Activated CD4-positive, alpha-beta T cell treated with anti-CD3 and anti-CD28 coated beads, Interleukin-2, amount 10 ng/mL, durations not matched to agents 24 days and 14 days (primary cell): ENCODE measurements around the gene FAM81B. TPM values are rescaled to one million over a fixed set of nuclear protein-coding genes. Genes with fewer than 3 reads are reported as not detected.

ENCODE experiments used
- DNase-seq: peaks from one replicate; pipeline ENCODE4 v3.0.0; 2022
- H3K27ac Mint-ChIP-seq: one replicate; pipeline ENCODE4 v1.8.0; 2022; ENCODE audit warnings: mild to moderate bottlenecking, mixed read lengths
- H3K27me3 Mint-ChIP-seq: one replicate; pipeline ENCODE4 v1.8.0; 2022; ENCODE audit warnings: mixed read lengths
- H3K36me3 Mint-ChIP-seq: one replicate; pipeline ENCODE4 v1.8.0; 2022; ENCODE audit warnings: low read depth, mild to moderate bottlenecking, mixed read lengths
- H3K4me1 Mint-ChIP-seq: one replicate; pipeline ENCODE4 v1.8.0; 2021; ENCODE audit warnings: mixed read lengths
- H3K4me3 Mint-ChIP-seq: one replicate; pipeline ENCODE4 v1.8.0; 2022; ENCODE audit warnings: mild to moderate bottlenecking, moderate library complexity, mixed read lengths
- H3K9me3 Mint-ChIP-seq: one replicate; pipeline ENCODE4 v1.8.0; 2021; ENCODE audit warnings: mixed read lengths
- intact Hi-C: fragments of 100-400 bp; cut with micrococcal nuclease; formaldehyde crosslinking; loops from one replicate; pipeline ENCODE4 v1.15.1; 2023
- total RNA-seq: library from RNA; stranded (reverse); gene quantifications from 2 replicates; pipeline ENCODE4 v1.2.3, GENCODE V29; 2022

Gene FAM81B
- total RNA-seq, 1 donor from 2014 or later, result not detected

DNA sequence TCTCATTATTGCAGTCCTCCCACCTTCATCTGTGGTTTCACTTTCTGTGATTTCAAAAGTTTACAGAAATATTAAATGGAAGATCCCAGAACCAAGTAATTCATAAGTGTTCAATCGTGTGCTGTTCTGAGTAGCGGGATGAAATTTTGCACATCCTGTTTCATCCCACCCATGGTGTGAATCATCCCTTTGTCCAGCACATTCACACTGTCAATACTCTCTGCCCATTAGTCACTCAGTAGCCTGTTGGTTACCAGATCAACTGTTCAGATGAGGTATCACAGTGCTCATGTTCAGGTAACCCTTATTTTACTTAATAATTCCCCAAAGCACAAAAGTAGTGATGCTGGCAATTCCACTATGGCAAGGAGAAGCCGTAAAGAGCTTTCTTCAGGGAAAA lies 26.8 kb downstream of the FAM81B start:
- H3K27ac Mint-ChIP-seq, result no peak overlapping the region
- no peak overlapping the region for H3K4me3 Mint-ChIP-seq

DNA sequence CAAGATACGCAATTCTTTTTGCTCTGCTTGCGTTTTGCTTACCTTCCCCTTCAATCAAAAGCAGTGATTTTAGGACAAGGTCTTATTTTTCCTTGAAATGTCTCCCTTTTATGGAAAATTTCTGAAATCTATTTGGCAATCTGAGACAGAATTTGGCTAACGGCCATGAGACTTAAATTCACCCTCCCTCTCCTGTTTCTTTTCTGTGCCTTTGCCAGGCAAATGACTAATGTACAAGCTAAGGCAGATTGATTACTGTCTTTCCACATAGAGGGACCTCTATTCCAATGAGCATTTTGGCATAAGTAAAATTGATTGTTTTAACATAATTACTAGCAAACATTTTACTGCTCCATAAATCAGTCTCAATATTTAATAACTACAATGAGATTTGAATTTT lies 31.7 kb downstream of the FAM81B start:
- intact Hi-C loops, result no loop called here
- Mint-ChIP-seq H3K4me1 (no peaks in the 10 kb centered on the region), H3K27ac (no peak overlapping the region), H3K9me3 (no peaks in the 10 kb centered on the region), H3K36me3 (no peaks in the 10 kb centered on the region), H3K4me3 (no peak overlapping the region), H3K27me3 (peaks cover 6% of the 10 kb centered on the region)
- DNase-seq, result no peak

More for the DNA sequence above, 26.8 kb downstream of the FAM81B start:
- no peak for DNase-seq
- peaks cover 8% of the 10 kb centered on the region for H3K27me3 Mint-ChIP-seq
- H3K4me1 Mint-ChIP-seq, result no peaks in the 10 kb centered on the region
- intact Hi-C loops, result no loop called here
- no peaks in the 10 kb centered on the region for H3K36me3 Mint-ChIP-seq
- no peaks in the 10 kb centered on the region for H3K9me3 Mint-ChIP-seq

DNA sequence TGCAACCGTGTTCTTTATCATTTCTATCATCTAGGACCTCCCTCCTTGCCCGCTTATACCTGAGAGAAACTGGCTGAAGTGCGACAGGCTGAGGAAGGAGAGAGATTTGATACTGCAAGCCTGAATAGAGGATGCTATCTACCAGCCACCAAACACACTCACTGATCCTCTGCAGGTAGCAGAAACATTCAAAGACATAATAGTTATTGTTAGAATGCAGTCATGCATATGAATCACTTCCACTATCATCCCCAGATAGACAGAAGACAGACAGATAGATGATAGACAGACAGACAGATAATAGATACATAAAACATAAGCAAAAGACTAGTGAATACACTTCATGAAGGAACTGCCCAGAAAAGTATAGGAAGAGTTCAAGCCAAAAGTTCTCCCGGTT lies 32.9 kb downstream of the FAM81B start:
- no peaks in the 10 kb centered on the region for H3K36me3 Mint-ChIP-seq
- peaks cover 6% of the 10 kb centered on the region for H3K27me3 Mint-ChIP-seq
- no peaks in the 10 kb centered on the region for H3K4me1 Mint-ChIP-seq
- DNase-seq, result no peak
- no peak overlapping the region for H3K4me3 Mint-ChIP-seq
- intact Hi-C loops, result no loop called here
- no peaks in the 10 kb centered on the region for H3K9me3 Mint-ChIP-seq
- H3K27ac Mint-ChIP-seq, result no peak overlapping the region

DNA sequence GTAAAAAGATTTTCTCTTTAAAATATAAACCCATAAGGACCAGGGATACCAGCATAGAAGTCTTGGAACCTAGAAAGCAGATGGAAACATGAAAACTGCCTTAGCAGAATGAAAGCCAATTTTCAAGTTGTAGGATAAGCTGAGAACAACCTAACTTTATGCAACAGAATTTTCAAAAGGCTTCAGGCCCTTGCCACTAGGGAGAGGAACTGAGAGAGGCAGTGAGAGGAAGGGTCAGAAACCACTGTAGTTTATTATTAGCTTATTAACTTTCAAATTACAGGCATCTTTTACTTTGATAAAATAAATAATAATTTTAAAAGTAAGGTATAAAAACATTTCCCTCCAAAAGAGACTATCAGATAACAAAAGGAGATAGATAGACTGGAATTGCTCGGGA lies 33.4 kb downstream of the FAM81B start:
- H3K9me3 Mint-ChIP-seq, result no peaks in the 10 kb centered on the region
- H3K27ac Mint-ChIP-seq, result no peak overlapping the region
- no peak overlapping the region for H3K4me3 Mint-ChIP-seq
- H3K27me3 Mint-ChIP-seq, result peaks cover 8% of the 10 kb centered on the region
- H3K36me3 Mint-ChIP-seq, result no peaks in the 10 kb centered on the region
- no peak for DNase-seq
- H3K4me1 Mint-ChIP-seq, result no peaks in the 10 kb centered on the region
- intact Hi-C loops, result no loop called here

DNA sequence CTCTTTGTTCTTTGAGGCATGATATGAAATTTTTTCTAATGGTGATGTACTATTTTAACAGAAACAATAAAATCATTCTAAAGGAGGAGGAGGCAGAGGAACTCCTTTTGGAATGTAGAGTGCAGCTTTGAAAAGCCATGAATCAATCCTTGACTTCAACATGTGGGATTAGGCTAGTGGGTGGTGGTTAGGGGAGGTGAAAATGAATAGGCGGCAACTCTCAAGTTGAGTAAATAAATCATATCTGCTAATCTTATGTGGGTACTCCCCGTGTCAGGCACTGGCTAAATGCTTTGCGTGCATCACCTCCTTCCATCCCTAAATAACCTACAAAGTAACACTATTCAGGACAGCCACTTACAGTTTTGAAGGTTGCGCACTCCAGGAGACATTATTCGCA lies 35.1 kb downstream of the FAM81B start:
- intact Hi-C loops, result no loop called here
- Mint-ChIP-seq H3K9me3 (no peaks in the 10 kb centered on the region), H3K27me3 (peaks cover 13% of the 10 kb centered on the region), H3K4me1 (no peaks in the 10 kb centered on the region), H3K27ac (no peak overlapping the region), H3K36me3 (no peaks in the 10 kb centered on the region), H3K4me3 (no peak overlapping the region)
- no peak for DNase-seq

DNA sequence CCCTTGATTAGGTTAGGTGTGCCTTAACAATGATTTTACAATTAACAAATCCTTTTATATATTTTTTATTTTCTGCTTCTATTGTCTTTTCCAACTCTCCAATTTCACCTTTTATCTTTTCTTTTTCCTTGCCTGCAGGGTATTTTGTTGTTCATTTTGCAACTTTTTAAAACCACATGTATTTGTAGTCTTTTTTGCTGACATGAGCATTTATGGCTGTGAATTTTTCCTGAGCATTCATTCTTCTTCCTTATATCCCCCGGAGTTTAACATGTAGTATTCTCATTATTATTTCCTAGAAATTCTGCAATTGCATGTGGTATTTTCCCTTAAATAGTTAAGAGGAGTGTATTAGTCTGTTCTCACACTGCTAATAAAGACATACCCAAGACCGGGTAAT lies 41.6 kb downstream of the FAM81B start:
- Mint-ChIP-seq H3K4me1 (no peaks in the 10 kb centered on the region), H3K4me3 (no peak overlapping the region), H3K27ac (no peak overlapping the region), H3K9me3 (no peaks in the 10 kb centered on the region), H3K36me3 (no peaks in the 10 kb centered on the region), H3K27me3 (peaks cover 16% of the 10 kb centered on the region)
- DNase-seq, result no peak
- intact Hi-C loops, result no loop called here

DNA sequence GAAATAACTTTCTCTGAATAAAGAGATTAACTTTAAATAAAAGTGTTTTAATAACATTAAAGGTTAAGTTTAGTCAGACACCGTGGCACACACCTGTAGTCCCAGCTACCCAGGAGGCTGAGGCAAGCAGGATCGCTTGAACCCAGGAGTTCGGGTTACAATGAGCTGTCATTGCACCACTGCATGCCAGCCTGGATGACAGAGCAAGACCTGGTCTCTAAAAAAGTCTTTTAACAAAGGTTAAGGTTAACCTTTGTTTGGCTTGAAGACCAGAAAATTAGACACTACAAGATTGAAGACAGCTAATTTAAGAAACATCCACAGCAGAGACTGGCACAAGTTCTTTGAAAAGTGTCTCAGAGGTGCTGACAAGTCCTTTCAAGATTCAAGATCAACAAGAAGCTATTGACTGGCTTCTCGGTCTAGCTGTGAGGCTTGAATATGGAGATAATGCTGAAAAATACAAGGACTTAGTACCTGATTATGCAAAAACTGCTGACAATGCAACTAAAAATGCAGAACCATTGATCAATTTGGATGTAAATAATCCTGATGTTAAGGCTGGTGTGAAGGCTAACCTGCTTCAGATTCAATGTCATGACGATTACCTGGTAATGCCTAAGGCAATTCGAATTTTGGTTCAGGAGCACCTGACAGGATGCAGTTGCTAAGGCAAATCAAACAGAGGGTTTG lies 48.8 kb downstream of the FAM81B start:
- Mint-ChIP-seq H3K27ac (no peak overlapping the region), H3K36me3 (no peaks in the 10 kb centered on the region), H3K4me3 (no peak overlapping the region), H3K4me1 (no peaks in the 10 kb centered on the region), H3K9me3 (no peaks in the 10 kb centered on the region), H3K27me3 (peaks cover 25% of the 10 kb centered on the region)
- no peak for DNase-seq
- intact Hi-C loops, result no loop called here

DNA sequence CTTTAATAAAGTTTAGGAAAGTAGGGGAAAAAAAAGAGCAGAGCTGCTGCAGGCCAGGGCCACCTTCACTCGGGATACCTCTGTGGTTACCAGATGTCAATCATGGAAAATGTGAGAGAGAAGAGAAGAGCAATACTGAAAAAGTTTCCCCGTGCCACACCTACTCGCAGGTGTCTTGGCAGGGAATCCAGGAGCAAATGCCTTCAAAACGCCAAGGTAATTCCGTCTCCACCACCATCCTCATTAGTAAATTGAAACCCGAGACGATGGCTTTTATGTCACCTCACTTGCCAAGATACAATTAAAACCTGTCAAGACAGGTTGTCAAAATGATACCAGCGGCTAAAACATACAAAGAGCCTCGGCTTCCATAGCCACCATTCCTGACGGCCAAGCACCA lies 49.7 kb downstream of the FAM81B start:
- no peak overlapping the region for H3K27ac Mint-ChIP-seq
- H3K36me3 Mint-ChIP-seq, result no peaks in the 10 kb centered on the region
- H3K27me3 Mint-ChIP-seq, result peaks cover 29% of the 10 kb centered on the region
- H3K9me3 Mint-ChIP-seq, result no peaks in the 10 kb centered on the region
- H3K4me3 Mint-ChIP-seq, result no peak overlapping the region
- no peaks in the 10 kb centered on the region for H3K4me1 Mint-ChIP-seq
- intact Hi-C loops, result no loop called here
- no peak for DNase-seq

DNA sequence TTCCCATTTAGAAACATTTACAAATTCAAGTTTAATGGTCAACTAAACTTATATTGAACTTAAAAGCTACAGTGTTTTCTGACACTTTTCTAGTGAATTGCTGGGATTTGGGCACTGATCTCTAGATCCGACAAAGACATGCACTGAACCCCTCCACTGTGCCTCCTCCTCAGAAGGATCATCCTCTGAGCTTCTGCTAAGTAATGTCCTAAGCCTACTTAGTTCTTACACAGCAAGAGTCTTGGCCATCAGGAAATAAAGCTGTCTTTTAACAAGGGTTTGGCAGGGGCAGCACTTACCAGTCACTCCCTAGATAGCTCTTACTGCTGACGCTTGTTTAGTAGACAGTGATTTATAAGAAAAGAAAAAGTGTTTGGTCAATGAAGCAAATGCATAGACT lies 50.5 kb downstream of the FAM81B start:
- intact Hi-C loops, result no loop called here
- Mint-ChIP-seq H3K9me3 (no peaks in the 10 kb centered on the region), H3K27ac (no peak overlapping the region), H3K4me3 (no peak overlapping the region), H3K36me3 (no peaks in the 10 kb centered on the region), H3K27me3 (peaks cover 28% of the 10 kb centered on the region), H3K4me1 (no peaks in the 10 kb centered on the region)
- no peak for DNase-seq

DNA sequence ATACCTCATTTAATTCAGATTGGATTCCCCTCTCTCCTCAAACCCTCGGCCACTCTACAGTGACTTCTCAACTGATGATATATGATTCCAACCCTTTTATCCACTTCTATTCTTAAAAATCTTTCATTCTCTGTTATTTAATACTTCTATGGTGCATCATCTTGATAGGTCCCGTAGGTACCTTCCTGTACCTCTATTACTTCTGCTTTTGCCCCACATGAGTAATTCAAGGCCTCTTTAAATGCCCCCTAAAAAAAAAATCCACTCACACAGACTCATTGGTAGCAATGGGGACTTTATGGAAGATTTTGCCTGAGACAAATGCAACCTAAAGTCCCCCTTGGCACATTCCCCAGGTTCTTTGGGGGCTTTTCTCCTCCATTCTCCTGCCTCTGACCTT lies 54.3 kb downstream of the FAM81B start:
- no peaks in the 10 kb centered on the region for H3K9me3 Mint-ChIP-seq
- H3K4me1 Mint-ChIP-seq, result no peaks in the 10 kb centered on the region
- no peaks in the 10 kb centered on the region for H3K36me3 Mint-ChIP-seq
- no peak for DNase-seq
- H3K27me3 Mint-ChIP-seq, result peaks cover 24% of the 10 kb centered on the region
- no peak overlapping the region for H3K27ac Mint-ChIP-seq
- no peak overlapping the region for H3K4me3 Mint-ChIP-seq
- intact Hi-C loops, result no loop called here

DNA sequence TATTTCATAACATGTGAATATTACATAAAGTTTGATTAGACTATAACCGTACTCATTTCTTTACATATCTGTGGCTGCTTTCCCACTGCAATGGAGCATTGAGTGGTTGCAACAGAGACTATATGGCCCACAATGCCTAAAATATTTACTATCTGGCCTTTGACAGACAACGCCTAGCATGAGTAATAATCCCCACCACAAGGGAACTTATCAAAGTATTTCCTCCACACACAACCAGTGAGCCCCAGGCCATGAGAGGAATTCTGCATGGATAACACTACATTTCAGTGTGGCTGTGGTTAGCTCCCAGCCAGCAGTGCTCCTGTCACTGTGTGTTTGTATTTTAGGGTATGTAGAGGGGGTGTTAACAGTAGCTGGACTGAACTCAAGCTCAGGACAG lies 54.8 kb downstream of the FAM81B start:
- DNase-seq, result no peak
- H3K4me3 Mint-ChIP-seq, result no peak overlapping the region
- intact Hi-C loops, result no loop called here
- H3K27me3 Mint-ChIP-seq, result peaks cover 18% of the 10 kb centered on the region
- H3K4me1 Mint-ChIP-seq, result no peaks in the 10 kb centered on the region
- H3K36me3 Mint-ChIP-seq, result no peaks in the 10 kb centered on the region
- H3K27ac Mint-ChIP-seq, result no peak overlapping the region
- no peaks in the 10 kb centered on the region for H3K9me3 Mint-ChIP-seq

DNA sequence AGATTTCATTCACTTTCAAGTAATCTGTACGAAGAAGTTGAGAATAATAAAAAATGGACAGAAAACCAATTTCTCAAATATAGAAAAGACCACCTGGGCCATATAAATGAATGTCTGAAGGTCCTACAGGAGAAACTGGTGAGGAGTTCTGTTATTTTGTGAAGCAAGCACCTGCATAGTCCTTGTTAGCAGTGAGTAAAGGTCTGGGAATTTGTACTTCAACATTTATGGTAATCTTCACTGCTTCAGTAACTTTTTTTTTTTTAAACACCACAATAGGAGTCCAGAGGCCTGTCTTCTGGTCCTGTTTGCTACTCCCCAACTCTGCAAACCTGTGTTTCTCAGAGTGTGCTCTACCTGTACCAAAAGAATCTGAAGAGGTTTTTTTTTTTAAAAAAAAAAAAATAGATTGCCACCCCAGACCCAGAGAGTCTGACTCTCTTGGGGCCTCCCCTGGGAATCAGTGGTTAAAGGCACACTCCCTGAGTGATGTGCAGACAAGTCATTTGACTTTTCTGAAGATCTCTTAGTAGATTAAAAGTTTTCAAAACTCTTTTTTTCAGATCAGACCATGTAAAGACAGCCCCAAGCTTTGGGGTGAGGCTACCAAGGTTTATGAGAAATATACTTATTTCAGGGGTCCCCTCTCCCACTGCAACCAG lies 55.5 kb downstream of the FAM81B start:
- H3K9me3 Mint-ChIP-seq, result no peaks in the 10 kb centered on the region
- no peak for DNase-seq
- no peaks in the 10 kb centered on the region for H3K4me1 Mint-ChIP-seq
- no peaks in the 10 kb centered on the region for H3K36me3 Mint-ChIP-seq
- H3K4me3 Mint-ChIP-seq, result no peak overlapping the region
- intact Hi-C loops, result no loop called here
- peaks cover 17% of the 10 kb centered on the region for H3K27me3 Mint-ChIP-seq
- H3K27ac Mint-ChIP-seq, result no peak overlapping the region

DNA sequence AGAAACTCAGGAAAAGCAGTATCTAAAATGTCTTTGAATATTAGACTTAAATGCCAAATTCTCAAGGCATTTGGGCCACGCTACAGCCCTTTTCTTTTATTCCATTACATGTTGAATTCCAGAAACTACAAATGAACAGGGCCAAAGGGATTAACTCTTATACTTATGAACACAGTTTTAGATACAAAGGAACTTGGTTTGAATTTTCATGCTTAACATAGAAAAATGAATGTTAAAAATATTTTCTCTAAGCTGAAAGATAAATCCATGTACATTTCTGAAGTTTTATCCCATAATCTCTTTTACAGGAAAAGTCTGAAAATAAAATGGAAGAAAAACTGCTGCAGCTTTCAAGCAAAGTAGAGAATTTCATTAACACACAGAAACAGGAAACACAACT lies 56.8 kb downstream of the FAM81B start:
- no peak overlapping the region for H3K4me3 Mint-ChIP-seq
- no peak overlapping the region for H3K27ac Mint-ChIP-seq
- no peaks in the 10 kb centered on the region for H3K9me3 Mint-ChIP-seq
- H3K36me3 Mint-ChIP-seq, result no peaks in the 10 kb centered on the region
- intact Hi-C loops, result no loop called here
- no peaks in the 10 kb centered on the region for H3K4me1 Mint-ChIP-seq
- DNase-seq, result no peak
- peaks cover 17% of the 10 kb centered on the region for H3K27me3 Mint-ChIP-seq

DNA sequence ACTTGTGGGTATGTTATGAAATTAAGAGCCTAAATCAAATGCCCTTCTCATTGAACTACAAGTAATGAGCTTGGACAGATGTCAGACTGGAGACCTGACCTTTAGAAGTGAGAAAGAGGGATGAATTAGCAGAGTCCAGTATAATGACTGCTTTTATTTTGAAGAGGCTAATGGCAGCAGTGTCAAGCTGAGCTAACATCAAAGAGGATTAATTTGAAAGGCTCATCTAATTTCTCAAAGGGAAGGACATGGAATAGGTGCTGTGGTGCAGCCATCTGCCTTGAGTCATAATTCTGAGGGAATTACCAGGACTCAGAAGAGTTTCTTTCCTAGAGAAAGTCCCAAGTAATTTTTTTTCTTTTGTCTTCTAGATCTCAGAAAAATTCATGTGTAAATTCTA lies 57.6 kb downstream of the FAM81B start:
- peaks cover 12% of the 10 kb centered on the region for H3K27me3 Mint-ChIP-seq
- H3K4me1 Mint-ChIP-seq, result no peaks in the 10 kb centered on the region
- no peak for DNase-seq
- H3K4me3 Mint-ChIP-seq, result no peak overlapping the region
- intact Hi-C loops, result no loop called here
- no peaks in the 10 kb centered on the region for H3K9me3 Mint-ChIP-seq
- no peaks in the 10 kb centered on the region for H3K36me3 Mint-ChIP-seq
- no peak overlapping the region for H3K27ac Mint-ChIP-seq

DNA sequence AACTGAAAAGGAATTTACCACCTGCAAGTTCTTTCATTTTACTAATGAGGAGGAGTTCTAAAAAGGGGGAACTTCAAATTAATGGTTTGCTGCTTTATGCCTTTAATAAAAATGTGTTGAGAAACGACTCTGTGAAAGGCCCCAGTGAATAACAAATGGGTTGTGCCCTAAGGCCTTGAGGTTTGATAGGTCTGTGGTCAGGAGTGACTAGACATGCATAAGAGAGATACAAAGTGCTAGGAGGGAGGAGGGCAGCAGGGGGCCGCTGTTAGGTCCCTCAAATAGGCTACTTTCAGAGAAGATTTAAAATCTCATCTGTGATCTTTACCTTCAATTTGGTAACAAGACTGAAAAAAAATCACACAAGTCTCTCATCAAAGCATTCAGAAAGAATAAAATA lies 58.3 kb downstream of the FAM81B start:
- H3K9me3 Mint-ChIP-seq, result no peaks in the 10 kb centered on the region
- H3K4me1 Mint-ChIP-seq, result no peaks in the 10 kb centered on the region

More for the DNA sequence above, 58.3 kb downstream of the FAM81B start:
- intact Hi-C loops, result no loop called here
- Mint-ChIP-seq H3K27ac (no peak overlapping the region), H3K4me3 (no peak overlapping the region), H3K27me3 (peaks cover 8% of the 10 kb centered on the region), H3K36me3 (no peaks in the 10 kb centered on the region)
- DNase-seq, result no peak
